H54 (cell line): Measurements from ENCODE around the gene EIF2S2.
A peak's percentile ranks its signal among the peaks of the same experiment; 100 is the strongest.

Source experiments
- DNase-seq: peaks from one replicate; pipeline ENCODE4 v3.0.0; 2011; ENCODE audit warnings: low spot score, mixed read lengths; ENCODE audit not compliant: insufficient read length
- FAIRE-seq: peaks from 3 replicates; lab custom pipeline; 2011; peaks lifted over from hg19 to GRCh38; lab: Jason Lieb, UNC
- POLR2A ChIP-seq: IDR thresholded peaks from 2 replicates; pipeline ENCODE4 v1.6.1; 2011; ENCODE audit warnings: low read depth, mild to moderate bottlenecking, low read length

EIF2S2 gene

DNA sequence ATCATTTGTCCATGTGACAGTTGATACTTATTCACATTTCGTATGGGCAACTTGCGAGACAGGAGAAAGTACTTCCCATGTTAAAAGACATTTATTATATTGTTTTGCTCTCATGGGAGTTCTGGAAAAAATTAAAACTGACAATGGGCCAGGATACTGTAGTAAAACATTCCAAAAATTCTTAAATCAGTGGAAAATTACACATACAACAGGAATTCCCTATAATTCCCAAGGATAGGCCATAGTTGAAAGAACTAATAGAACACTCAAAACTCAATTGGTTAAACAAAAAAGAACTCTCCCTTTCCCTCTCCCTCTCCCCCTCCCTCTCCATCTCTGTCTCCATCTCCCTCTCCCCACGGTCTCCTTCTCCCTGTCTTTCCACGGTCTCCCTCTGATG, 19.4 kb upstream of the EIF2S2 start:
- TF ChIP-seq POLR2A = no peak
- DNase-seq (no peak), FAIRE-seq (no peak)

DNA sequence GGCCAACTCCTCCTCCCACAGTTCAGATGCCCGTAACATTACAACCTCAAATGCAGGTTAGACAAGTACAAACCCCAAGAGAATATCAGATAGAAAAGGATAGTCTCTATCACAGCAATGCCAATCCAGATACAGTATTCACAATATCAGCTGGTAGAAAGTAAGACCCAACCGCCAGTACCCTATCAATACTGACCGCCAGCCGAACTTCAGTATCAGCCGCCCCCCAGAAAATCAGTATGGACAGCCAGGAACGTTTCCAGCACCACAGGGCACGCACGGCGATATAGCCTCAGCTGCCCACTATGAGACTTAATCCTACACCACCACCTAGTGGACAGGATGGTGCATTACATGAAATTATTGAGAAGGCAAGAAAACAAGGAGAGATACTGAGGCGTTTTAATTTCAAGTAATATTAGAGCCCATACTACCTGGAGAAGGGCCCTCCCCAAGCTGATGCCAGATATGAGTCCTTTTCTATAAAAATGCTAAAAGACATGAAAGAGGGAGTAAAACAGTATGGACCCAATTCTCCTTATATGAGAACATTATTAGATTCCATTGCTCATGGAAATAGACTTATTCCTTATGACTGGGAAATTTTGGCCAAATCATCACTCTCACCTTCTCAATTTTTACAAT, 17.6 kb upstream of the EIF2S2 start:
- DNase-seq (peak; percentile 47), FAIRE-seq (peak; percentile 79)
- TF ChIP-seq POLR2A = no peak

DNA sequence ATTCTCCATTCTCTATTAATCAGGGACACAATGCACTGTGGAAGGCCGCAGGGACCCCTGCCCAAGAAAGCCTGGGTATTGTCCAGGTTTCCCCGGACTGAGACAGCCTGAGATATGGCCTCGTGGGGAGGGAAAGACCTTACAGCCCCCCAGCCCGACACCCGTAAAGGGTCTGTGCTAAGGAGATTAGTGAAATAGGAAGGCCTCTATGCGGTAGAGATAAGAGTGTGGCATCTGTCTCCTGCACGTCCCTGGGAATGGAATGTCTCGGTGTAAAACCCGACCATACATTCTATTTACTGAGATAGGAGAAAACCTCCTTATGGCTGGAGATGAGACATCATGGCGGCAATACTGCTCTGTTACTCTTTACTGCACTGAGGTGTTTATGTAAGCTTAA, 15.7 kb upstream of the EIF2S2 start:
- DNase-seq = no peak
- no peak for FAIRE-seq
- TF ChIP-seq POLR2A = no peak

DNA sequence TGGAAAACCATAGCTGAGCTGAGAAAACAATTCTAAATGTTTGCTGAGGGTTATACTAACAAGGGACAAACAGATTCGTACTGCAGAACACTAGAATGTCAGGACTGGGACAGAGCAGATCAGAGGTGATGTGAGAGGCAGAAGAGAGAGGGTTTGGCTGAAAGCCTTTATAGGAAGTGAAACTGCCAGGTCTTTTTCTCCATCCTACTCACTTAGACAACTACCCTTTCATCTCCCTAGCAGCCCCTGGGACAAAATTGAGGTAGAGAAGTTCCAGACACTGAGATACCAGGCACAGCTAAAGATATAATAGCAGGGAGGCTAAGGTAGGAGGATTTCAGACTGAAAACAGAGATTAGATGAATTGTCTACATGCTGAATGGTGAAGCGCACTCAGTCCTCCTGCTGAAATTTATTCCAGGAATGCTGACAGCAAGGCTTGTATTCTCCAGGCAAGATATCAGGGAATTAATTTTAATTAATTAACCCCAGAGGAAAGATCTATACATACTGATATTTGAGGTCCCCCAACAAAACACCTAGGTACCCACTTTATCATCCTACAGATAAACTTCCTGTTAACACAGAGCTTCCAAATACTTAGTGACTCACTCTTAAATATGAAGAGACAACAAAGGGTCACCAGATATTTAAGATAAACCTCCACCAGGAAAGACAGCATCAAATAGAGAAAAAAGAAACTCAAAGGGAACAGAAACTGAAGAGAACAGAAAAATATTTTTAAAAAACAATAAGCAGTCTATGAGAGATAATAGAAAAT, 12.6 kb upstream of the EIF2S2 start:
- FAIRE-seq = no peak
- TF ChIP-seq POLR2A = no peak
- no peak for DNase-seq

DNA sequence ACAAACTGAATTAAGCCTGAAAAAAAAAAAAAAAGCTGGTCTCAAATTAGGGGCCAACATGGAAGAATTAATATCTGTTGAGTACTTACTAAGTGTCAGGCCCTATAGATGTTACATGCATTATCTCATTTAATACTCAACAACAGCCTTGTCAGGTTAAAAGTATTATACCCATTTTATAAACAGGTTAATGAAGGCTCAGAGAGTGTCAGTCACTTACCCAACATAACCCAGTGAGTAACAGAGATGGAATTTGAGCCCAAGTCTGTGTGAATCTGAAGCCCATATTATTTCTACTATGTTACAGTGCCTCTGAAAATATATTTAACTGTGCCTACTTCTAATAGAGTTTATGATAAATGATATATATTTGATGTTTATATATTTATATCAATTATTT, 11.3 kb upstream of the EIF2S2 start:
- TF ChIP-seq POLR2A = no peak
- DNase-seq (no peak), FAIRE-seq (no peak)

DNA sequence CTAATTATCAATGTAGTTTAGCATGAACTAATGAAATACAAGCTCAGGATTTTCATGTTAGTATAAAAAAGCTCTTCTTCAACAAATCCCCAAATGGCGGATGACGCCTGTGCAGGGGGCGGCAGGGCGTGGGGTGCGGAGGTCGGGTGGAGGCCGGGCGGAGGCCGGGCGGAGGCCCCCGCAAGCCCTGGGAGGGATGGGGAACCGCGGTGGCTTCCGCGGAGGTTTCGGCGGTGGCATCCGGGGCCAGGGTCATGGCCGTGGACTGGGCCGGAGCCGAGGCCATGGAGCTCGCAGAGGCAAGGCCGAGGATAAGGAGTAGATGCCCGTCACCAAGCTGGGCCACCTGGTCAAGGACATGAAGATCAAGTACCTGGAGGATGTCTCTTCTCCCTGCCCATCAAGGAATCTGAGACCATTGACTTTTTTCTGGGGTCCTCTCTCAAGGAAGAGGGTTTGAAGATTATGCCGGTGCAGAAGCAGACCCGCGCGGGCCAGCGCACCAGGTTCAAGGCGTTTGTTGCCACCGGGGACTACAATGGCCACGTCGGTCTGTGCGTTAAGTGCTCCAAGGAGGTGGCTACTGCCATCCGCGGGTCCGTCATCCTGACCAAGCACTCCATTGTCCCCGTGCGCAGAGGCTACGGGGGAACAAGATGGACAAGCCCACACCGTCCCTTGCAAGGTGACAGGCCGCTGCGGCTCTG, 10.4 kb upstream of the EIF2S2 start:
- DNase-seq = no peak
- no peak for FAIRE-seq
- TF ChIP-seq POLR2A = no peak

GRCh38 chr20:34120213-34120612, 8.2 kb upstream of the EIF2S2 start:
- no peak for FAIRE-seq

DNA sequence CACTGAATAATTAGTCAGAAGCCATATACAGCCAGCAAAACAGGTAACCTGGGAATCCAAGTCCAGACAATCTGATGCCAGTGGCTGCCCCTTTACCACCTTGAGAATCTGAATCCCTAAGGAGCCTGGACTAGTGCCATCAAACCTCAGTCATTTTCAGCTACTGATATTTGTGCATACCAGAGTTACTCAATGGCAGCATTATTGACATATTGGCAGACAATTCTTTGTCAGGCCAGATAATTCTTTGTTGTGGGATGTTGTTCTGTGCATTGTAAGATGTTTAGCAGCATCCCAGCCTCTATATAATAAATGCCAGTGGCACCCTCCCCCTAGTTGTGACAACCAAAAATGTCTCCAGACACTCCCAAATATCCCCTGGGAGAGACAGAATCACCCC, 3.2 kb upstream of the EIF2S2 start:
- no peak for FAIRE-seq
- no peak for TF ChIP-seq POLR2A
- DNase-seq = no peak

More at GRCh38 chr20:34120213-34120612, 8.2 kb upstream of the EIF2S2 start:
- DNase-seq = no peak
- no peak for TF ChIP-seq POLR2A

- TF ChIP-seq POLR2A = no peak
- FAIRE-seq (no peak), DNase-seq (no peak)
These were observed 2.8 kb upstream of the EIF2S2 start for GRCh38 chr20:34114809-34115208.

GRCh38 chr20:34112600-34113101, 608 bp upstream of the EIF2S2 start:
- DNase-seq (peak; percentile 23), FAIRE-seq (no peak)
- TF ChIP-seq POLR2A = no peak

DNA sequence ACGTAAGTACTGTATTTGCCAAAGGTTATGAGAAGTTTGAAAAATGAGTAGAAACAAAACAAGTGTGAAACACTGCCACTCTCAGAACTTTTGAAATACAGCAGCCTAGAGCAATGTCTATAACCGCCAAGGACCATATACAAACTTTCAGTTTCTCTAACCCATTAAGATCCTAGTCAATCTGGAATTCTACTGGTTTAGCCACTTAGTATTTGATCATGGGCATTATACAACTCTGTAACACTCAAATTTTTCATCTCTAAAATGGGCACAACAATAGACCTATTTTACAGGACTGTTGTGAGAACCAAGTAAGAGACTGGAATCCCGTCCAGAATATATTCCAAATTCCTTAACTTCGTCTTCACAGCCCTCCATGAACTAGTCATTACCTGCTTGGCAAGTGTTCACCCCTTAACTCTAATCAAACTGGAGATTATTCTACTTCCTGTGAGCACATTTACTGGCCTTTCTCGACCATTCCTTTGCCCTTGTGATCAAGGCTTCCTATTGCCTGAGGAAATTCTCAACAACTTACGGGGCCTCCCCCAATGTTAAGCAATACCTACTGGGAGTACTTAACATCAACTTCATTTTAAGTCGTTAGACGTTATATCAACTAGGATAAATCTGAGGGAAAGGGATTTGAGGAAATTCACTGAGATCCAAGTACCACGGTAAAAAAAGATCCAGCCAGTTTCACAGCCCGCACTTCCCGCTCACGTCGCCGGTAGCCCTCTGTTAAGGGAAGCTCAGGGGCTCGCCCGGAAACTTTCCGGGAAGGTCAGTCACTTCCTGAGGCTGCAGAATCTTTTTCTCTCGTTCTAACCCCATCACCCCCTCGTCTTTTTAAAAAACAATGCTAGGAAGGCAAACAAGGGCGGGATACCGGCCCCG, 1.1 kb downstream of the EIF2S2 start:
- FAIRE-seq = no peak
- no peak for TF ChIP-seq POLR2A
- no peak for DNase-seq

DNA sequence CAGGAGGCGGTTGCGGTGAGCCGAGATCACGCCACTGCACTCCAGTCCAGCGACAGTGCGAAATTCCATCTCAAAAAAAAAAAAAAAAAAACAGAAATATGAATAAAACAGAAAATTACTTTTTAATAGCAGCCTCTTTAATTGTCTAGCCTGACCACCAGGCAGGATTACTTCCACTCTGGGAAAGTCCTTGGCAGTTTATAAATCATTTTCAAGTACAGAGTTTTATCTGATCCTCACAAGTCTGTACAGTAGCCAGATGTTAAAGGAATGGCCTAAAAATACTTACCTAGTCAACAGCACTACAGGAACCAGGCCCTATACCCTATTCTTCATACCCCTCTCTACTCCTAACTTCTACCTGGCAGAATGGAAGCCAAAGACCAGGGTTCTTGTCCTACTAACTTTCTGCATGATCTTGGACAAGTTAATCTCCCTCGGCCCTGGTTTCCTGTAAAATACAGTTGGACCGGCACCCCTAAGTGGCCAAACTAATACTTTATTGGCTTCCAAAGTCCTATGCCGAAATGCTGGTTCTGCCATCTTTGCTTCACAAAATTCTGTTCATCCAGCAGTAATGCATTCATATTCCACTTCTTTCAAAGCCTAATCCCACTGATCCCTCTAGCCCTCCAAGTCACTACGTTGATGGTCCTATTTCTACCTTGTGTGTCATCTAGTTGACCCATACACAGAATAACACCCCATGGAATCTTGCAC, 1.9 kb downstream of the EIF2S2 start:
- FAIRE-seq = no peak
- no peak for TF ChIP-seq POLR2A
- DNase-seq = no peak

DNA sequence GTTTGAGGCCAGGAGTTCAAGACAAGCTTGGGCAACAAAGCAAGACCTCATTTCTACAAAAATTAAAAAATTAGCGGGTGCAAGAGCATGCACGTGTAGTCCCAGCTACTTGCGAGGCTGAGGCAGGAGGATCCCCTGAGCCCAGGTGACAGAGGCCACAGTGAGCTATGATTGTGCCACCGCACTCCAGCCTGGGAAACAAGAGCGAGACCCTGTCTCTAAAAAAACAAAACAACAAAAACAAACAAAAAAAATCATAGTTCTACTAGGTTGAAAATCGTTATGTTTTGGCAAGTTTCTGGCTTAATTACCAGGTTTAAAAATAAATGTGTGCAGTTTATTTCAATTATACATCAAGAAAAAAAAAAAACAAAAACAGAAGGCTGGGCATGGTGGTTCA, 2.6 kb downstream of the EIF2S2 start:
- FAIRE-seq (no peak), DNase-seq (no peak)
- TF ChIP-seq POLR2A = no peak
